IMR-90 (cell line): ENCODE measurements around the gene THPO. TPM values are rescaled to one million over a fixed set of nuclear protein-coding genes. Genes with fewer than 3 reads are reported as not detected.

Source experiments
- ATAC-seq: fragments of 200-7000 bp; cut with Tn5 transposase; 2 replicates; pipeline ENCODE4 v1.9.1; 2020; ENCODE audit warnings: low read depth, mild to moderate bottlenecking, moderate library complexity
- BruUV-seq: library from RNA; stranded (reverse); fragments of 400-500 nt; replicated peaks from 2 replicates; lab custom pipeline; 2021; lab: Mats Ljungman, UMichigan
- CTCF ChIA-PET: fragments of 300-600 bp; formaldehyde crosslinking; extraction: SDS; loops from one replicate; lab custom pipeline; 2021; ENCODE audit warnings: antibody characterized with exemption; lab: Yijun Ruan, JAX
- POLR2A ChIA-PET: fragments of 300-600 bp; sonication (Branson Sonifier 250); formaldehyde crosslinking; loops from one replicate; lab custom pipeline; 2022; ENCODE audit warnings: antibody characterized with exemption; ENCODE audit not compliant: unreplicated experiment; lab: Charles Lee
- DNase-seq: peaks from one replicate; pipeline ENCODE4 v3.0.0; 2013
- H2AFZ ChIP-seq: replicated peaks from 2 replicates; pipeline ENCODE3; 2013; ENCODE audit warnings: low read length, mild to moderate bottlenecking; ENCODE audit not compliant: poor library complexity
- H2AK5ac ChIP-seq: 2 replicates; pipeline ENCODE4 v1.6.1; 2013; ENCODE audit warnings: low read depth, low read length, inconsistent platforms
- H2AK9ac ChIP-seq: replicated peaks from 2 replicates; pipeline ENCODE3; 2013; ENCODE audit warnings: mild to moderate bottlenecking, low read depth, low read length, moderate library complexity; ENCODE audit not compliant: poor library complexity
- H2BK120ac ChIP-seq: 2 replicates; pipeline ENCODE4 v1.6.1; 2013; ENCODE audit warnings: low read depth, low read length, inconsistent platforms
- H2BK15ac ChIP-seq: 3 replicates; pipeline ENCODE4 v1.6.1; 2013; ENCODE audit warnings: low read depth, low read length, inconsistent platforms
- H2BK20ac ChIP-seq: 2 replicates; pipeline ENCODE4 v1.6.1; 2013; ENCODE audit warnings: low read depth, mild to moderate bottlenecking, inconsistent platforms, low read length, moderate library complexity
- H2BK5ac ChIP-seq: 2 replicates; pipeline ENCODE4 v1.6.1; 2013; ENCODE audit warnings: mild to moderate bottlenecking, low read depth, low read length, inconsistent platforms; ENCODE audit not compliant: poor library complexity, severe bottlenecking
- H3K14ac ChIP-seq: replicated peaks from 2 replicates; pipeline ENCODE4 v1.6.1; 2013; ENCODE audit warnings: low read depth, low read length, inconsistent platforms
- H3K18ac ChIP-seq: 2 replicates; pipeline ENCODE4 v1.6.1; 2013; ENCODE audit warnings: low read depth, low read length, control low read depth
- H3K23ac ChIP-seq: 2 replicates; pipeline ENCODE4 v1.6.1; 2013; ENCODE audit warnings: low read depth, low read length, inconsistent platforms
- H3K27ac ChIP-seq: 2 replicates; pipeline ENCODE4 v1.5.1; 2013; ENCODE audit warnings: mild to moderate bottlenecking, control low read depth, low read length; ENCODE audit not compliant: insufficient read depth
- H3K27me3 ChIP-seq: 2 replicates; pipeline ENCODE4 v1.6.1; 2013; ENCODE audit warnings: low read length; ENCODE audit not compliant: control insufficient read depth, insufficient read depth
- H3K36me3 ChIP-seq: 2 replicates; pipeline ENCODE4 v1.6.1; 2013; ENCODE audit warnings: low read length, mixed read lengths; ENCODE audit not compliant: control insufficient read depth, insufficient read depth
- H3K4ac ChIP-seq: 2 replicates; pipeline ENCODE4 v1.6.1; 2013; ENCODE audit warnings: low read depth, low read length, inconsistent platforms
- H3K4me1 ChIP-seq: 2 replicates; pipeline ENCODE4 v1.6.1; 2013; ENCODE audit warnings: low read length, mixed read lengths; ENCODE audit not compliant: control insufficient read depth, insufficient read depth
- H3K4me2 ChIP-seq: 2 replicates; pipeline ENCODE4 v1.6.1; 2013; ENCODE audit warnings: low read depth, mild to moderate bottlenecking, control low read depth, low read length, moderate library complexity
- H3K4me3 ChIP-seq: 2 replicates; pipeline ENCODE4 v1.5.1; 2013; ENCODE audit warnings: low read depth, mild to moderate bottlenecking, control low read depth, low read length, moderate library complexity; ENCODE audit not compliant: insufficient read depth
- H3K56ac ChIP-seq: 2 replicates; pipeline ENCODE4 v1.6.1; 2013; ENCODE audit warnings: low read length, inconsistent platforms; ENCODE audit not compliant: insufficient read depth; ENCODE audit errors: extremely low read depth
- H3K79me1 ChIP-seq, 2 experiments: 2 replicates each; pipeline ENCODE4 v1.6.1; 2013; ENCODE audit warnings: low read length in 2 of 2, inconsistent platforms in 1 of 2, low read depth in 1 of 2
- H3K9ac ChIP-seq: 2 replicates; pipeline ENCODE4 v1.6.1; 2013; ENCODE audit warnings: low read depth, low read length, control low read depth
- H3K9me1 ChIP-seq: 2 replicates; pipeline ENCODE4 v1.6.1; 2013; ENCODE audit warnings: low read length, inconsistent platforms; ENCODE audit not compliant: insufficient read depth
- H3K9me3 ChIP-seq: 2 replicates; pipeline ENCODE4 v1.6.1; 2013; ENCODE audit warnings: low read length; ENCODE audit not compliant: control insufficient read depth, insufficient read depth
- H4K20me1 ChIP-seq: 2 replicates; pipeline ENCODE4 v1.6.1; 2013; ENCODE audit warnings: low read length, inconsistent platforms; ENCODE audit not compliant: insufficient read depth
- H4K5ac ChIP-seq: 2 replicates; pipeline ENCODE4 v1.6.1; 2013; ENCODE audit warnings: mild to moderate bottlenecking, low read depth, low read length, control low read depth
- H4K8ac ChIP-seq, 2 experiments: 2 replicates each; pipeline ENCODE4 v1.6.1; 2013; ENCODE audit warnings: low read depth in 2 of 2, low read length in 2 of 2, control low read depth in 1 of 2, inconsistent platforms in 1 of 2
- H4K91ac ChIP-seq: 2 replicates; pipeline ENCODE4 v1.6.1; 2013; ENCODE audit warnings: low read depth, low read length, inconsistent platforms; ENCODE audit not compliant: insufficient read depth
- BHLHE40 ChIP-seq: fragments of 150-350 bp; IDR thresholded peaks from 2 replicates; pipeline ENCODE4 v1.6.1; 2016; ENCODE audit warnings: mild to moderate bottlenecking, low read depth, low read length
- CEBPB ChIP-seq: IDR thresholded peaks from 2 replicates; pipeline ENCODE4 v1.6.1; 2012; ENCODE audit warnings: low read depth, low read length, improper control_type of control experiment
- CHD1 ChIP-seq: IDR thresholded peaks from 2 replicates; pipeline ENCODE4 v1.6.1; 2012; ENCODE audit warnings: low read depth, low read length, improper control_type of control experiment
- CTCF ChIP-seq: conservative IDR thresholded peaks from 2 replicates; pipeline ENCODE4 v1.5.1; 2012; ENCODE audit warnings: mild to moderate bottlenecking, low read depth, low read length, improper control_type of control experiment
- FOS ChIP-seq: fragments of 150-350 bp; IDR thresholded peaks from 2 replicates; pipeline ENCODE4 v1.6.1; 2016; ENCODE audit warnings: low read depth, low read length
- MAFK ChIP-seq: IDR thresholded peaks from 2 replicates; pipeline ENCODE4 v1.6.1; 2012; ENCODE audit warnings: low read depth, low read length, improper control_type of control experiment
- MXI1 ChIP-seq: IDR thresholded peaks from 2 replicates; pipeline ENCODE4 v1.6.1; 2012; ENCODE audit warnings: low read depth, mild to moderate bottlenecking, low read length, moderate library complexity, borderline replicate concordance
- NFE2L2 ChIP-seq: fragments of 150-350 bp; IDR thresholded peaks from 2 replicates; pipeline ENCODE4 v1.6.1; 2016; ENCODE audit warnings: low read depth, mild to moderate bottlenecking, low read length
- RCOR1 ChIP-seq: IDR thresholded peaks from 2 replicates; pipeline ENCODE4 v1.6.1; 2012; ENCODE audit warnings: mild to moderate bottlenecking, low read length, improper control_type of control experiment; ENCODE audit not compliant: insufficient replicate concordance
- SMC3 ChIP-seq: fragments of 150-350 bp; IDR thresholded peaks from 2 replicates; pipeline ENCODE4 v1.6.1; 2016; ENCODE audit warnings: low read depth, mild to moderate bottlenecking, antibody characterized with exemption, low read length, moderate library complexity
- WGBS, 2 experiments: methylation state at CpG; one replicate each; pipeline versions ENCODE4 v1.1.5 to v1.1.7; 2013; ENCODE audit warnings: missing lambda C conversion rate in 2 of 2; ENCODE audit not compliant: insufficient read length in 1 of 2; ENCODE audit errors: extremely low coverage in 2 of 2; 5-methylcytosine and 5-hydroxymethylcytosine counted together
- dilution Hi-C: fragments of 300-500 bp; cut with HindIII; formaldehyde crosslinking; loops from one replicate; pipeline ENCODE4 v1.14.3; 2018; ENCODE audit warnings: low sequenced_read_pairs; ENCODE audit not compliant: unreplicated experiment
- in situ Hi-C: fragments of 300-500 bp; cut with MboI; formaldehyde crosslinking; loops from 3 replicates; pipeline ENCODE4 v1.14.3; 2019; ENCODE audit warnings: low sequenced_read_pairs, inconsistent platforms, mixed read lengths
- intact Hi-C: fragments of 100-400 bp; cut with micrococcal nuclease; formaldehyde crosslinking; loops from 2 replicates; pipeline ENCODE4 v1.10.0; 2022
- polyA plus RNA-seq, 3 experiments: library from polyadenylated mRNA; depleted of rRNA; stranded (reverse); fragments of >200 nt; gene quantifications; 2 replicates each; pipeline ENCODE4 v1.2.3, GENCODE V29; 2012; ENCODE audit warnings: low replicate concordance in 1 of 3
- total RNA-seq: library from RNA; depleted of rRNA; stranded (reverse); fragments of >200 nt; gene quantifications from 2 replicates; pipeline ENCODE4 v1.2.3, GENCODE V29; 2012

THPO gene
- total and polyA plus RNA-seq, 2 of the 4 experiments (the other 2 are of a cell fraction) = not detected

GRCh38 chr3:184354754-184355153, 23.3 kb downstream of the THPO start:
- Histone ChIP-seq H3K79me1 (no peaks in the 10 kb centered on the region), H4K91ac (no peak overlapping the region), H3K9me3 (no peaks in the 10 kb centered on the region), H2BK20ac (no peak overlapping the region), H2AK5ac (no peak overlapping the region), H2AFZ (peak overlapping the region; percentile 49), H3K36me3 (peaks cover 22% of the 10 kb centered on the region), H2BK120ac (no peak overlapping the region), H3K4ac (no peak overlapping the region), H3K4me1 (no peaks in the 10 kb centered on the region), H3K9me1 (peaks cover 9% of the 10 kb centered on the region; the same call in 1 of the 2 replicates), H2BK5ac (no peak overlapping the region), H3K4me2 (no peak overlapping the region), H3K56ac (no peak overlapping the region), H3K23ac (no peak overlapping the region), H2AK9ac (peak overlapping the region; percentile 53), H4K20me1 (no peaks in the 10 kb centered on the region; the same call in 1 of the 2 replicates), H4K5ac (no peak overlapping the region), H4K8ac (no peak overlapping the region), H3K4me3 (no peak overlapping the region), H3K18ac (no peak overlapping the region), H3K14ac (no peak overlapping the region), H2BK15ac (no peak overlapping the region), H3K27me3 (no peaks in the 10 kb centered on the region), H3K27ac (no peak overlapping the region), H3K9ac (no peak overlapping the region)
- in situ Hi-C loops = no loop called here
- dilution Hi-C loops = loop anchor here (25.0 kb wide), 1 partner anchor 183 kb away; no protein-coding TSS in a partner anchor
- ATAC-seq = no peak
- BruUV-seq = no TSS peak
- POLR2A ChIA-PET = no interaction called here
- TF ChIP-seq RCOR1 = no peak
- TF ChIP-seq BHLHE40 = no peak
- TF ChIP-seq NFE2L2 = no peak
- TF ChIP-seq SMC3 = no peak
- TF ChIP-seq CEBPB = no peak
- no peak for TF ChIP-seq MAFK
- TF ChIP-seq CTCF = no peak
- TF ChIP-seq CHD1 = no peak
- no peak for TF ChIP-seq FOS
- TF ChIP-seq MXI1 = no peak
- CTCF ChIA-PET = interaction anchor here (0.5 kb wide), 1 partner anchor 14 kb away, joined by 3 read pairs; no protein-coding TSS in a partner anchor
- intact Hi-C loops = no loop called here
- DNase-seq = no peak
- 67% methylated on average over 3 of the region's 8 CpGs; no CpG with 5 or more reads in 1 of the 2 experiments for WGBS, 2 experiments
